Activated B cell treated with CpG ODN at 0.5 μM for 24 hours (primary cell): Measurements from ENCODE around the gene WFDC8. TPM values are rescaled to one million over a fixed set of nuclear protein-coding genes. Genes with fewer than 3 reads are reported as not detected.

ENCODE experiments used
- ATAC-seq: fragments of 200-7000 bp; cut with Tn5 transposase; one replicate; pipeline ENCODE4 v1.10.0; 2021; ENCODE audit warnings: low read depth, mild to moderate bottlenecking, moderate library complexity
- CTCF ChIA-PET: fragments of 350-600 bp; sonication (Branson Sonifier 250); formaldehyde crosslinking; loops from one replicate; lab custom pipeline; 2021; ENCODE audit warnings: antibody characterized with exemption; lab: Charles Lee
- POLR2A ChIA-PET: fragments of 350-600 bp; sonication (Branson Sonifier 250); formaldehyde crosslinking; loops from one replicate; lab custom pipeline; 2021; ENCODE audit warnings: antibody characterized with exemption; lab: Charles Lee
- DNase-seq: peaks from one replicate; pipeline ENCODE4 v3.0.0; 2022
- H3K27ac Mint-ChIP-seq: one replicate; pipeline ENCODE4 v1.8.0; 2020; ENCODE audit warnings: mixed read lengths
- H3K27me3 Mint-ChIP-seq: one replicate; pipeline ENCODE4 v1.8.0; 2021; ENCODE audit warnings: mixed read lengths
- H3K36me3 Mint-ChIP-seq: one replicate; pipeline ENCODE4 v1.8.0; 2021; ENCODE audit warnings: low read depth, mixed read lengths
- H3K4me1 Mint-ChIP-seq: one replicate; pipeline ENCODE4 v1.8.0; 2021; ENCODE audit warnings: mixed read lengths
- H3K4me3 Mint-ChIP-seq: one replicate; pipeline ENCODE4 v1.8.0; 2020; ENCODE audit warnings: mild to moderate bottlenecking, mixed read lengths
- H3K9me3 Mint-ChIP-seq: one replicate; pipeline ENCODE4 v1.8.0; 2020; ENCODE audit warnings: mixed read lengths
- CTCF ChIP-seq: fragments of 200-600 bp; IDR thresholded peaks from one replicate; pipeline ENCODE4 v1.8.0; 2022; ENCODE audit warnings: antibody characterized with exemption, mild to moderate bottlenecking
- intact Hi-C: fragments of 100-400 bp; cut with micrococcal nuclease; formaldehyde crosslinking; loops from one replicate; pipeline ENCODE4 v1.15.1; 2024
- total RNA-seq: library from RNA; stranded (reverse); gene quantifications from 2 replicates; pipeline ENCODE4 v1.2.3, GENCODE V29; 2022

WFDC8 gene
- total RNA-seq, 1 donor from 2014 or later: not detected

GRCh38 chr20:45552456-45552855, 26.6 kb downstream of the WFDC8 start:
- H3K27me3 Mint-ChIP-seq: peaks cover 25% of the 10 kb centered on the region
- no peaks in the 10 kb centered on the region for H3K4me1 Mint-ChIP-seq
- H3K27ac Mint-ChIP-seq: no peak overlapping the region

GRCh38 chr20:45550765-45551164, 28.3 kb downstream of the WFDC8 start:
- ChIA-PET CTCF (no interaction called here), POLR2A (no interaction called here)
- intact Hi-C loops: no loop called here
- Mint-ChIP-seq H3K4me3 (no peak overlapping the region), H3K9me3 (peaks cover 5% of the 10 kb centered on the region), H3K36me3 (no peaks in the 10 kb centered on the region), H3K27me3 (peaks cover 22% of the 10 kb centered on the region), H3K4me1 (no peaks in the 10 kb centered on the region), H3K27ac (no peak overlapping the region)
- no peak for ATAC-seq
- no peak for DNase-seq
- TF ChIP-seq CTCF: no peak

More at GRCh38 chr20:45552456-45552855, 26.6 kb downstream of the WFDC8 start:
- H3K4me3 Mint-ChIP-seq: no peak overlapping the region
- H3K36me3 Mint-ChIP-seq: no peaks in the 10 kb centered on the region
- CTCF ChIA-PET: no interaction called here
- intact Hi-C loops: no loop called here
- no peak for DNase-seq
- POLR2A ChIA-PET: no interaction called here
- H3K9me3 Mint-ChIP-seq: peaks cover 5% of the 10 kb centered on the region
- no peak for ATAC-seq
- TF ChIP-seq CTCF: no peak

- H3K9me3 Mint-ChIP-seq: peaks cover 5% of the 10 kb centered on the region
- no peak overlapping the region for H3K27ac Mint-ChIP-seq
- no peaks in the 10 kb centered on the region for H3K36me3 Mint-ChIP-seq
- CTCF ChIA-PET: no interaction called here
- no peak for TF ChIP-seq CTCF
- H3K4me3 Mint-ChIP-seq: no peak overlapping the region
- no peaks in the 10 kb centered on the region for H3K4me1 Mint-ChIP-seq
- ATAC-seq: no peak
- no peak for DNase-seq
- intact Hi-C loops: no loop called here
- H3K27me3 Mint-ChIP-seq: peaks cover 23% of the 10 kb centered on the region
- POLR2A ChIA-PET: no interaction called here
Observed at GRCh38 chr20:45548410-45548809, 30.7 kb downstream of the WFDC8 start.

GRCh38 chr20:45547206-45547770, 31.8 kb downstream of the WFDC8 start, which contains the start of gene EPPIN:
Gene EPPIN, minus strand, starts transcription at chr20:45547401. Its CDS starts 44 bp downstream, at chr20:45547357.
- no peak for TF ChIP-seq CTCF
- Mint-ChIP-seq H3K27ac (no peak within 1 kb of the TSS), H3K27me3 (peaks cover 24% of the 10 kb centered on the region), H3K36me3 (no peaks in the 10 kb centered on the region), H3K4me1 (no peaks in the 10 kb centered on the region), H3K9me3 (peaks cover 5% of the 10 kb centered on the region), H3K4me3 (no peak within 1 kb of the TSS)
- DNase-seq (no peak), ATAC-seq (no peak)
- ChIA-PET POLR2A (no interaction called here), CTCF (no interaction called here)
- intact Hi-C loops: loop anchor here (2.0 kb wide), 1 partner anchor 224 kb away; no protein-coding TSS in a partner anchor

- TF ChIP-seq CTCF: no peak
- Mint-ChIP-seq H3K9me3 (peaks cover 5% of the 10 kb centered on the region), H3K27me3 (peaks cover 27% of the 10 kb centered on the region), H3K36me3 (no peaks in the 10 kb centered on the region), H3K27ac (no peak overlapping the region), H3K4me3 (no peak overlapping the region), H3K4me1 (no peaks in the 10 kb centered on the region)
- ATAC-seq: no peak
- DNase-seq: no peak
- intact Hi-C loops: loop anchor here (2.0 kb wide), 1 partner anchor 225 kb away; no protein-coding TSS in a partner anchor
- ChIA-PET POLR2A (no interaction called here), CTCF (no interaction called here)
Observed at GRCh38 chr20:45545754-45546453, 33.2 kb downstream of the WFDC8 start.
